ENCODE results near the gene POMP. TPM values are rescaled to one million over a fixed set of nuclear protein-coding genes. Genes with fewer than 3 reads are reported as not detected.

POMP gene
- total RNA-seq, 1 donor from 2014 or later: 108 TPM

- H3K36me3 Mint-ChIP-seq (ENCODE audit: low read depth, unreplicated experiment): no peaks in the 10 kb centered on the region
- TF ChIP-seq, protein P1, sequence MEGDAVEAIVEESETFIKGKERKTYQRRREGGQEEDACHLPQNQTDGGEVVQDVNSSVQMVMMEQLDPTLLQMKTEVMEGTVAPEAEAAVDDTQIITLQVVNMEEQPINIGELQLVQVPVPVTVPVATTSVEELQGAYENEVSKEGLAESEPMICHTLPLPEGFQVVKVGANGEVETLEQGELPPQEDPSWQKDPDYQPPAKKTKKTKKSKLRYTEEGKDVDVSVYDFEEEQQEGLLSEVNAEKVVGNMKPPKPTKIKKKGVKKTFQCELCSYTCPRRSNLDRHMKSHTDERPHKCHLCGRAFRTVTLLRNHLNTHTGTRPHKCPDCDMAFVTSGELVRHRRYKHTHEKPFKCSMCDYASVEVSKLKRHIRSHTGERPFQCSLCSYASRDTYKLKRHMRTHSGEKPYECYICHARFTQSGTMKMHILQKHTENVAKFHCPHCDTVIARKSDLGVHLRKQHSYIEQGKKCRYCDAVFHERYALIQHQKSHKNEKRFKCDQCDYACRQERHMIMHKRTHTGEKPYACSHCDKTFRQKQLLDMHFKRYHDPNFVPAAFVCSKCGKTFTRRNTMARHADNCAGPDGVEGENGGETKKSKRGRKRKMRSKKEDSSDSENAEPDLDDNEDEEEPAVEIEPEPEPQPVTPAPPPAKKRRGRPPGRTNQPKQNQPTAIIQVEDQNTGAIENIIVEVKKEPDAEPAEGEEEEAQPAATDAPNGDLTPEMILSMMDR (IDR thresholded peaks at IDR 0.05; ENCODE audit: unreplicated experiment): peak; percentile 70
- peak overlapping the region; percentile 30 for H3K4me3 Mint-ChIP-seq (ENCODE audit: unreplicated experiment)
- H3K9me3 Mint-ChIP-seq (ENCODE audit: unreplicated experiment): no peaks in the 10 kb centered on the region
- H3K27ac Mint-ChIP-seq (ENCODE audit: unreplicated experiment): peak overlapping the region; percentile 55
- peaks cover under 1% of the 10 kb centered on the region for H3K27me3 Mint-ChIP-seq (ENCODE audit: unreplicated experiment)
- peaks cover 56% of the 10 kb centered on the region for H3K4me1 Mint-ChIP-seq (ENCODE audit: unreplicated experiment)
- DNase-seq (ENCODE audit: low spot score): peak; percentile 69
These were observed 22.1 kb upstream of the POMP start for GRCh38 chr13:28636677-28637317.

DNA sequence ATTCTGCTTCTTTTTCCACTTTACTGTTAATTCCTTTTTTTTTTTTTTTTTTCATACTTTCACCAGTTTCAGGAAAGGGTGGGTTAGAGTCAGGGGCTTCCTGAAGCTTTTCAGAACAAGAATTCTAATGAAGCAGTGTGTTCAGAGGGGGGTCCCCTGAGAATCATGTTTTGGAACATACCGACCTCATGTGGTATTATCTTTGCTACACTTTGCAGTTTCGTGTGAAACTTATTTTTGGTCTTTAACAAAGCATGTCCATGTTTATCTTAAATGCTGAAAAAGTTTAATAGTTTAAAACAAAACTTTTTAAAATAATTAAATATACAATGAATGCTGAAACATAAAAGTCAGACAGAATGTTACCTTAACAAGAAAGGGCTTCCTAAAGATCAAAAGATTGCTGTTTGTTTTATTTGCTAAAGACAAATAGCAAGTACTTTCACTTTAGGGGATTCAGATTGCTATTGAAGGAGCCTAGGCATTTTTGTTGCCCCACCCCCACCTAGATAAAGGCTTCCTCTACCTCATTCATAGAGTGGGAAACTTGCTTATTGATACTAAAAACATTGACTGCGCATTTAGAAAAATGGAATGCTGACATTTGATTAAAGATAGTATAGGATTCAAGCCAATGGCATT, 21.1 kb upstream of the POMP start:
- no peak for DNase-seq (ENCODE audit: low spot score)
- peaks cover 58% of the 10 kb centered on the region for H3K4me1 Mint-ChIP-seq (ENCODE audit: unreplicated experiment)
- H3K27me3 Mint-ChIP-seq (ENCODE audit: unreplicated experiment): no peaks in the 10 kb centered on the region
- H3K4me3 Mint-ChIP-seq (ENCODE audit: unreplicated experiment): no peak overlapping the region
- TF ChIP-seq, protein P1 (IDR thresholded peaks at IDR 0.05; ENCODE audit: unreplicated experiment): no peak
- H3K27ac Mint-ChIP-seq (ENCODE audit: unreplicated experiment): no peak overlapping the region
- H3K9me3 Mint-ChIP-seq (ENCODE audit: unreplicated experiment): no peaks in the 10 kb centered on the region
- H3K36me3 Mint-ChIP-seq (ENCODE audit: low read depth, unreplicated experiment): no peaks in the 10 kb centered on the region

GRCh38 chr13:28638756-28639155, 20.2 kb upstream of the POMP start:
- Mint-ChIP-seq H3K9me3 (ENCODE audit: unreplicated experiment) (no peaks in the 10 kb centered on the region), H3K36me3 (ENCODE audit: low read depth, unreplicated experiment) (no peaks in the 10 kb centered on the region), H3K27me3 (ENCODE audit: unreplicated experiment) (no peaks in the 10 kb centered on the region), H3K4me1 (ENCODE audit: unreplicated experiment) (peaks cover 63% of the 10 kb centered on the region), H3K4me3 (ENCODE audit: unreplicated experiment) (no peak overlapping the region), H3K27ac (ENCODE audit: unreplicated experiment) (no peak overlapping the region)
- no peak for DNase-seq (ENCODE audit: low spot score)
- TF ChIP-seq, protein P1 (IDR thresholded peaks at IDR 0.05; ENCODE audit: unreplicated experiment): no peak

GRCh38 chr13:28640861-28641599, 17.9 kb upstream of the POMP start:
- peak overlapping the region; percentile 64 for H3K27ac Mint-ChIP-seq (ENCODE audit: unreplicated experiment)
- H3K4me3 Mint-ChIP-seq (ENCODE audit: unreplicated experiment): no peak overlapping the region
- no peaks in the 10 kb centered on the region for H3K36me3 Mint-ChIP-seq (ENCODE audit: low read depth, unreplicated experiment)
- no peak for DNase-seq (ENCODE audit: low spot score)
- peaks cover 50% of the 10 kb centered on the region for H3K4me1 Mint-ChIP-seq (ENCODE audit: unreplicated experiment)
- no peaks in the 10 kb centered on the region for H3K27me3 Mint-ChIP-seq (ENCODE audit: unreplicated experiment)
- TF ChIP-seq, protein P1 (IDR thresholded peaks at IDR 0.05; ENCODE audit: unreplicated experiment): no peak
- no peaks in the 10 kb centered on the region for H3K9me3 Mint-ChIP-seq (ENCODE audit: unreplicated experiment)

GRCh38 chr13:28641600-28641926, 17.4 kb upstream of the POMP start:
- H3K27me3 Mint-ChIP-seq (ENCODE audit: unreplicated experiment): no peaks in the 10 kb centered on the region
- no peak for DNase-seq (ENCODE audit: low spot score)
- no peak overlapping the region for H3K4me3 Mint-ChIP-seq (ENCODE audit: unreplicated experiment)
- no peak overlapping the region for H3K27ac Mint-ChIP-seq (ENCODE audit: unreplicated experiment)
- TF ChIP-seq, protein P1 (IDR thresholded peaks at IDR 0.05; ENCODE audit: unreplicated experiment): no peak
- no peaks in the 10 kb centered on the region for H3K36me3 Mint-ChIP-seq (ENCODE audit: low read depth, unreplicated experiment)
- peaks cover 49% of the 10 kb centered on the region for H3K4me1 Mint-ChIP-seq (ENCODE audit: unreplicated experiment)
- H3K9me3 Mint-ChIP-seq (ENCODE audit: unreplicated experiment): no peaks in the 10 kb centered on the region
